HL-60 (cell line): ENCODE results near the gene SLC31A2.

ENCODE experiments used
- GABPA ChIP-seq: IDR thresholded peaks from 2 replicates; pipeline ENCODE4 v1.6.1; 2012; ENCODE audit warnings: low read depth
- POLR2AphosphoS5 ChIP-seq: IDR thresholded peaks from 2 replicates; pipeline ENCODE4 v1.6.1; 2012; ENCODE audit warnings: low read depth
- REST ChIP-seq: IDR thresholded peaks from 2 replicates; pipeline ENCODE4 v1.6.1; 2012; ENCODE audit warnings: low read depth; ENCODE audit not compliant: insufficient replicate concordance
- SPI1 ChIP-seq: IDR thresholded peaks from 2 replicates; pipeline ENCODE4 v1.6.1; 2012; ENCODE audit warnings: low read depth, mild to moderate bottlenecking, borderline replicate concordance
- TF ChIP-seq, protein P1 (sequence below): IDR thresholded peaks from one replicate; pipeline ENCODE4 v1.5.1; 2011; ENCODE audit warnings: low read length, control low read depth, inconsistent platforms; ENCODE audit not compliant: insufficient read depth

DNA sequence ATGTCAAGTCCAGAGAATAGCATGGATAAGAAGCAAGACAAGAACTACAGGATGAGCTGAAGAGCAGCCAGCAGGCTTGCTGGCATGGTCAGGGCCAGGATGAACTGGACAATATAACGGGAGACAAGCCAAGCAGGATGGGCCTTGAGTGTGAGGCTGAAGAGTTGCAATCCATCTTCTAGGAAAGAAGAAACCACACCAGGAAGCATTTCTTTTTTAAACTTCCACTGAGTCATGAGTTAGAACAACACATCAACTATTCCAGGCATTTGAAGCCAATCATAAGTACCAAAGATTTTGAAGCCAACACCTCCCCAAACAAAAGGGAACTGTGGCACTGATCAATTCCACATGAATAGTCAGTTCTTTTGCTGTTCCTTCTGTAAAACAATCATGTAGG is 27.3 kb downstream of the SLC31A2 start:
- TF ChIP-seq POLR2AphosphoS5 (no peak), REST (no peak), GABPA (no peak), SPI1 (no peak)
- TF ChIP-seq, protein P1, sequence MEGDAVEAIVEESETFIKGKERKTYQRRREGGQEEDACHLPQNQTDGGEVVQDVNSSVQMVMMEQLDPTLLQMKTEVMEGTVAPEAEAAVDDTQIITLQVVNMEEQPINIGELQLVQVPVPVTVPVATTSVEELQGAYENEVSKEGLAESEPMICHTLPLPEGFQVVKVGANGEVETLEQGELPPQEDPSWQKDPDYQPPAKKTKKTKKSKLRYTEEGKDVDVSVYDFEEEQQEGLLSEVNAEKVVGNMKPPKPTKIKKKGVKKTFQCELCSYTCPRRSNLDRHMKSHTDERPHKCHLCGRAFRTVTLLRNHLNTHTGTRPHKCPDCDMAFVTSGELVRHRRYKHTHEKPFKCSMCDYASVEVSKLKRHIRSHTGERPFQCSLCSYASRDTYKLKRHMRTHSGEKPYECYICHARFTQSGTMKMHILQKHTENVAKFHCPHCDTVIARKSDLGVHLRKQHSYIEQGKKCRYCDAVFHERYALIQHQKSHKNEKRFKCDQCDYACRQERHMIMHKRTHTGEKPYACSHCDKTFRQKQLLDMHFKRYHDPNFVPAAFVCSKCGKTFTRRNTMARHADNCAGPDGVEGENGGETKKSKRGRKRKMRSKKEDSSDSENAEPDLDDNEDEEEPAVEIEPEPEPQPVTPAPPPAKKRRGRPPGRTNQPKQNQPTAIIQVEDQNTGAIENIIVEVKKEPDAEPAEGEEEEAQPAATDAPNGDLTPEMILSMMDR, result no peak
